HepG2 (cell line): ENCODE data around the gene HPCAL1. TPM values are rescaled to one million over a fixed set of nuclear protein-coding genes. Genes with fewer than 3 reads are reported as not detected.

Source experiments
- CC2D1A ChIP-seq: sonication (generic); formaldehyde crosslinking; IDR thresholded peaks from 2 replicates; pipeline ENCODE4 v1.8.1; 2023; ENCODE audit warnings: mild to moderate bottlenecking, missing genetic modification reagents
- CEBPG ChIP-seq: IDR thresholded peaks from 2 replicates; pipeline ENCODE4 v1.6.1; 2016
- CTCF ChIP-seq: sonication (generic); formaldehyde crosslinking; IDR thresholded peaks from 2 replicates; pipeline ENCODE4 v1.5.0; 2020; ENCODE audit warnings: mild to moderate bottlenecking, missing genetic modification reagents, moderate library complexity
- GATAD1 ChIP-seq: IDR thresholded peaks from 2 replicates; pipeline ENCODE4 v1.6.1; 2016; ENCODE audit warnings: missing genetic modification reagents, missing compliant biosample characterization
- HNRNPH1 ChIP-seq: fragments of 200-400 bp; formaldehyde crosslinking; optimal IDR thresholded peaks from 2 replicates; pipeline ENCODE3; 2017; ENCODE audit warnings: mild to moderate bottlenecking, low read depth, low read length
- NAIF1 ChIP-seq: sonication (generic); formaldehyde crosslinking; IDR thresholded peaks from 2 replicates; pipeline ENCODE4 v1.5.0; 2020; ENCODE audit warnings: mild to moderate bottlenecking, missing genetic modification reagents, borderline replicate concordance
- NFYC ChIP-seq: IDR thresholded peaks from 2 replicates; pipeline ENCODE4 v1.6.1; 2016; ENCODE audit warnings: missing genetic modification reagents, missing compliant biosample characterization
- NR2F1 ChIP-seq, 2 experiments: fragments of 450-650 bp in 1 of 2; formaldehyde crosslinking in 1 of 2; IDR thresholded peaks; 2 replicates each; pipeline versions ENCODE4 v1.5.0 to v1.6.1; 2016 to 2020; ENCODE audit warnings: mild to moderate bottlenecking in 1 of 2, missing compliant biosample characterization in 1 of 2, missing genetic modification reagents in 1 of 2, moderate library complexity in 1 of 2
- RNF2 ChIP-seq: fragments of 450-650 bp; conservative IDR thresholded peaks from 2 replicates; pipeline ENCODE4 v1.6.1; 2016; ENCODE audit warnings: low read depth
- RXRB ChIP-seq: IDR thresholded peaks from 2 replicates; pipeline ENCODE4 v1.6.1; 2016; ENCODE audit warnings: borderline replicate concordance, missing genetic modification reagents, missing compliant biosample characterization
- SP1 ChIP-seq, 2 experiments: fragments of 450-650 bp in 1 of 2; sonication (generic) in 1 of 2; formaldehyde crosslinking in 1 of 2; IDR thresholded peaks; 2 replicates each; pipeline versions ENCODE4 v1.4.0 to v1.6.1; 2016 to 2020; ENCODE audit warnings: missing genetic modification reagents in 1 of 2
- ZBTB21 ChIP-seq: sonication (generic); formaldehyde crosslinking; IDR thresholded peaks from 2 replicates; pipeline ENCODE4 v1.4.0; 2020; ENCODE audit warnings: missing genetic modification reagents
- ZBTB34 ChIP-seq: sonication (generic); formaldehyde crosslinking; IDR thresholded peaks from 2 replicates; pipeline ENCODE4 v1.8.0; 2022; ENCODE audit warnings: mild to moderate bottlenecking, missing genetic modification reagents
- ZNF138 ChIP-seq: sonication (generic); formaldehyde crosslinking; IDR thresholded peaks from 2 replicates; pipeline ENCODE4 v1.5.0; 2020; ENCODE audit warnings: mild to moderate bottlenecking, low read depth, missing genetic modification reagents
- ZNF235 ChIP-seq: sonication (generic); formaldehyde crosslinking; IDR thresholded peaks from 2 replicates; pipeline ENCODE4 v1.8.1; 2023; ENCODE audit warnings: mild to moderate bottlenecking, missing genetic modification reagents, borderline replicate concordance
- ZNF24 ChIP-seq: fragments of 450-650 bp; IDR thresholded peaks from 2 replicates; pipeline ENCODE4 v1.6.1; 2017; ENCODE audit warnings: antibody characterized with exemption, mild to moderate bottlenecking
- ZNF33A ChIP-seq: sonication (generic); formaldehyde crosslinking; IDR thresholded peaks from 2 replicates; pipeline ENCODE4 v1.5.1; 2020; ENCODE audit warnings: missing genetic modification reagents, mild to moderate bottlenecking, moderate library complexity, borderline replicate concordance
- ZNF446 ChIP-seq: sonication (generic); formaldehyde crosslinking; IDR thresholded peaks from 2 replicates; pipeline ENCODE4 v1.5.0; 2020; ENCODE audit warnings: mild to moderate bottlenecking, missing genetic modification reagents
- ZNF510 ChIP-seq: sonication (generic); formaldehyde crosslinking; IDR thresholded peaks from 2 replicates; pipeline ENCODE4 v1.4.0; 2020; ENCODE audit warnings: low read depth, mild to moderate bottlenecking, missing genetic modification reagents
- ZNF546 ChIP-seq: sonication (generic); formaldehyde crosslinking; conservative IDR thresholded peaks from 2 replicates; pipeline ENCODE4 v1.8.1; 2023; ENCODE audit warnings: mild to moderate bottlenecking, missing genetic modification reagents
- ZNF746 ChIP-seq: sonication (generic); formaldehyde crosslinking; IDR thresholded peaks from 2 replicates; pipeline ENCODE4 v1.8.0; 2022; ENCODE audit warnings: mild to moderate bottlenecking, missing genetic modification reagents
- ZNF83 ChIP-seq: sonication (generic); formaldehyde crosslinking; IDR thresholded peaks from 2 replicates; pipeline ENCODE4 v1.4.0; 2020; ENCODE audit warnings: missing genetic modification reagents, mild to moderate bottlenecking, borderline replicate concordance
- polyA plus RNA-seq, 8 experiments: library from polyadenylated mRNA; depleted of rRNA in 3 of 8; stranded (reverse) in 7 of 8; unstranded in 1 of 8; fragments of >200 nt; fragmentation: Illumina TruSeq in 4 of 8; extraction: Trizol in 4 of 8; gene quantifications; 2 replicates each; pipeline versions ENCODE4 v1.2.1 to v1.2.3, GENCODE V29; 2011 to 2016; ENCODE audit warnings: low read depth in 4 of 8, missing spikeins in 1 of 8, mixed read lengths in 1 of 8; ENCODE audit not compliant: insufficient read depth in 1 of 8
- total RNA-seq, 5 experiments: library from RNA; depleted of rRNA; stranded (reverse); fragments of >200 nt; fragmentation: Illumina TruSeq; extraction: Trizol; gene quantifications; 2 replicates each; pipeline ENCODE4 v1.2.3, GENCODE V29; 2016; ENCODE audit warnings: low read depth in 1 of 5
- TF ChIP-seq, protein P1 (sequence below): sonication (generic); formaldehyde crosslinking; IDR thresholded peaks from 2 replicates; pipeline ENCODE4 v1.4.0; 2020; ENCODE audit warnings: missing genetic modification reagents, borderline replicate concordance

Gene HPCAL1
- total and polyA plus RNA-seq, 2 of the 13 experiments (the other 11 are each of a cell fraction or from before 2014, with no cell fraction given), result 29.5 to 29.9 TPM

DNA sequence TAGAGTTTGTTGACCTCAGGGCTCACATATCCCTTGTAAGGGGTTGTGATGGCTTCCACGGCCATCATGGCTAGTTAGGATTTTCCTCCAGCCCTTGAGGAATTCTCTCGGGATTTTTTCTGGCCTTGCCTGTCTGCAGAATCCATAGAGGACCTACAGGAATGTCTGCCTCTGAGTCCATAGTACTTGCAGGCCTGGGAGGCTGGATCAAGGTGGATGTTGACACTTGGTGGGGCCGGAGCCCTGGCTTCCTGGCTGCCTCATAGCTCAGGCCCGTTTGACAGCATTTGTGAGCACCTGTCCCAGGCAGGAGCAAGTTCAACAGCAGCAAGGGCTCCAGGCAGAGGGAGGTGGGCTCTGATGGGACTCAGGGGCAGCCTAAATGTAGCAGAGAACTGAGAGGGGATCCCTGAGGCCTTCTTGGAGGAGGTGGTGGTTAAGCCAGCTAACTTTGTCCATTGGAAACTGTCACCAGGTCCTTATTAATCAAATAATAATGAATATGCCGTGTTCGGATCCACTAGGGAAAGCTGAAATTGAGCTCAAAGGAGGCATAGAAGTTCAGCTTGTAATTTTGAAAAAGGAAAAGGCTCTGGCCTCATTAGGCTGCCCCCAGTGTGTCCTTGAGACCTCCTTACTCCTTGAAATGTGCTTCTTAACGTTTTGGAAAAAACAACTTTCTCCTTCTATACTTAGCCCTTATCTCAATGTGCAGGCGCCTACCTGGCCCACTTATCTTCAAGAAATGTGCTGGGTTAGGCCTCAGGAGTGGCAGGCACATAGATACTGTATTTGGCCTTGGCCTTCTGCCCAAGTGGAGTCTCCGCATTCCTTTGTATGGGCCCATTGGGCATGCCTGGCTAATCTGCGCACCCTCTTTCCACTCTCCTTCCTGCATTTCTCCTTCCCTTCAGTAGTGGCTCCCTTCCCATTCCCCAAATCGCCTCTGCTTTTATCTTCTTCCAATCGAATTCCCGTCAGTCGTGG, 66.9 kb downstream of the HPCAL1 start (continued):
- TF ChIP-seq, protein P1, sequence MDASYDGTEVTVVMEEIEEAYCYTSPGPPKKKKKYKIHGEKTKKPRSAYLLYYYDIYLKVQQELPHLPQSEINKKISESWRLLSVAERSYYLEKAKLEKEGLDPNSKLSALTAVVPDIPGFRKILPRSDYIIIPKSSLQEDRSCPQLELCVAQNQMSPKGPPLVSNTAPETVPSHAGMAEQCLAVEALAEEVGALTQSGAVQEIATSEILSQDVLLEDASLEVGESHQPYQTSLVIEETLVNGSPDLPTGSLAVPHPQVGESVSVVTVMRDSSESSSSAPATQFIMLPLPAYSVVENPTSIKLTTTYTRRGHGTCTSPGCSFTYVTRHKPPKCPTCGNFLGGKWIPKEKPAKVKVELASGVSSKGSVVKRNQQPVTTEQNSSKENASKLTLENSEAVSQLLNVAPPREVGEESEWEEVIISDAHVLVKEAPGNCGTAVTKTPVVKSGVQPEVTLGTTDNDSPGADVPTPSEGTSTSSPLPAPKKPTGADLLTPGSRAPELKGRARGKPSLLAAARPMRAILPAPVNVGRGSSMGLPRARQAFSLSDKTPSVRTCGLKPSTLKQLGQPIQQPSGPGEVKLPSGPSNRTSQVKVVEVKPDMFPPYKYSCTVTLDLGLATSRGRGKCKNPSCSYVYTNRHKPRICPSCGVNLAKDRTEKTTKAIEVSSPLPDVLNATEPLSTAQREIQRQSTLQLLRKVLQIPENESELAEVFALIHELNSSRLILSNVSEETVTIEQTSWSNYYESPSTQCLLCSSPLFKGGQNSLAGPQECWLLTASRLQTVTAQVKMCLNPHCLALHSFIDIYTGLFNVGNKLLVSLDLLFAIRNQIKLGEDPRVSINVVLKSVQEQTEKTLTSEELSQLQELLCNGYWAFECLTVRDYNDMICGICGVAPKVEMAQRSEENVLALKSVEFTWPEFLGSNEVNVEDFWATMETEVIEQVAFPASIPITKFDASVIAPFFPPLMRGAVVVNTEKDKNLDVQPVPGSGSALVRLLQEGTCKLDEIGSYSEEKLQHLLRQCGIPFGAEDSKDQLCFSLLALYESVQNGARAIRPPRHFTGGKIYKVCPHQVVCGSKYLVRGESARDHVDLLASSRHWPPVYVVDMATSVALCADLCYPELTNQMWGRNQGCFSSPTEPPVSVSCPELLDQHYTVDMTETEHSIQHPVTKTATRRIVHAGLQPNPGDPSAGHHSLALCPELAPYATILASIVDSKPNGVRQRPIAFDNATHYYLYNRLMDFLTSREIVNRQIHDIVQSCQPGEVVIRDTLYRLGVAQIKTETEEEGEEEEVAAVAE (CRISPR knock-in tag), result no peak
- no peak for TF ChIP-seq RNF2
- no peak for TF ChIP-seq NFYC (CRISPR knock-in tag)
- TF ChIP-seq CC2D1A (CRISPR knock-in tag), result no peak
- peak; percentile 54 for TF ChIP-seq CEBPG
- TF ChIP-seq NAIF1, result no peak
- TF ChIP-seq CTCF (CRISPR knock-in tag), result peak; percentile 45
- no peak for TF ChIP-seq HNRNPH1
- no peak for TF ChIP-seq ZBTB21 (CRISPR knock-in tag)
- no peak for TF ChIP-seq ZNF446 (CRISPR knock-in tag)
- 0 out of 4 replicates have a peak, but pooled peaks of 1 of the 2 experiments have one; percentile 10 for TF ChIP-seq NR2F1 (CRISPR knock-in tag; IDR thresholded peaks at IDR 0.05)
- no peak for TF ChIP-seq GATAD1 (CRISPR knock-in tag)
- no peak for TF ChIP-seq ZNF235 (CRISPR knock-in tag)
- 0 out of 2 replicates have a peak, but pooled peaks have one; percentile 15 for TF ChIP-seq ZBTB34
- TF ChIP-seq ZNF33A (CRISPR knock-in tag), result no peak
- no peak for TF ChIP-seq SP1 (IDR thresholded peaks at IDR 0.05)
- TF ChIP-seq SP1 (CRISPR knock-in tag; IDR thresholded peaks at IDR 0.05), result no peak
- peak; percentile 55; the same call in 1 of the 2 replicates for TF ChIP-seq RXRB (CRISPR knock-in tag)
- TF ChIP-seq ZNF746 (CRISPR knock-in tag), result no peak
- no peak for TF ChIP-seq ZNF138 (CRISPR knock-in tag)
- no peak for TF ChIP-seq ZNF546 (CRISPR knock-in tag)
- TF ChIP-seq ZNF83 (CRISPR knock-in tag), result no peak
- no peak for TF ChIP-seq ZNF510 (CRISPR knock-in tag)
- TF ChIP-seq ZNF24, result no peak
